Left ventricle myocardium inferior (tissue), 1 donor: ENCODE data around the gene KLHL6. TPM values are rescaled to one million over a fixed set of nuclear protein-coding genes. Genes with fewer than 3 reads are reported as not detected.

ENCODE experiments used
- DNase-seq: peaks from one replicate; pipeline ENCODE4 v3.0.0-alpha.2; 2020
- H3K27ac ChIP-seq: fragments of 200-600 bp; replicated peaks from 2 replicates; pipeline ENCODE4 v1.8.0; 2021
- H3K27me3 ChIP-seq: fragments of 200-600 bp; 2 replicates; pipeline ENCODE4 v1.8.0; 2021; ENCODE audit warnings: low read depth
- H3K36me3 ChIP-seq: fragments of 200-600 bp; 2 replicates; pipeline ENCODE4 v1.8.0; 2021
- H3K4me1 ChIP-seq: fragments of 200-600 bp; 2 replicates; pipeline ENCODE4 v1.8.0; 2021
- H3K4me3 ChIP-seq: fragments of 200-600 bp; 2 replicates; pipeline ENCODE4 v1.8.0; 2021; ENCODE audit warnings: mild to moderate bottlenecking, moderate library complexity
- H3K9me3 ChIP-seq: fragments of 200-600 bp; replicated peaks from 2 replicates; pipeline ENCODE4 v1.8.0; 2021
- CTCF ChIP-seq: fragments of 200-600 bp; IDR thresholded peaks from 2 replicates; pipeline ENCODE4 v1.8.0; 2021; ENCODE audit warnings: antibody characterized with exemption, mild to moderate bottlenecking, borderline replicate concordance
- intact Hi-C: fragments of 100-400 bp; cut with micrococcal nuclease; formaldehyde crosslinking; loops from one replicate; pipeline ENCODE4 v1.11.0; 2022
- total RNA-seq: library from RNA; stranded (reverse); fragmentation: NEBNext Ultra II Directional; extraction: Animal tissue kit (Norgen Biotek cat#: 25700); gene quantifications from one replicate; pipeline ENCODE4 v1.2.1, GENCODE V29; 2021
- donor health status: DM: no; HTN: yes; CAD: no; lungs with severe emphysema.

KLHL6 gene
- total RNA-seq, 1 donor from 2014 or later, result 0.69 TPM

- no peak for DNase-seq
- Histone ChIP-seq H3K36me3 (peaks cover 12% of the 10 kb centered on the region), H3K27ac (no peak overlapping the region), H3K4me1 (no peaks in the 10 kb centered on the region), H3K27me3 (no peaks in the 10 kb centered on the region), H3K4me3 (no peak overlapping the region), H3K9me3 (peaks cover 22% of the 10 kb centered on the region)
- intact Hi-C loops, result no loop called here
- TF ChIP-seq CTCF, result no peak
Measured at GRCh38 chr3:183503746-183504145, 51.8 kb downstream of the KLHL6 start.

GRCh38 chr3:183502237-183503181, 53.0 kb downstream of the KLHL6 start:
- Histone ChIP-seq H3K27ac (no peak overlapping the region), H3K9me3 (peaks cover 22% of the 10 kb centered on the region), H3K4me3 (no peak overlapping the region), H3K36me3 (peaks cover 12% of the 10 kb centered on the region), H3K27me3 (no peaks in the 10 kb centered on the region), H3K4me1 (no peaks in the 10 kb centered on the region)
- TF ChIP-seq CTCF, result peak; percentile 60
- DNase-seq, result no peak
- intact Hi-C loops, result no loop called here

- Histone ChIP-seq H3K27ac (no peak overlapping the region), H3K4me3 (no peak overlapping the region), H3K36me3 (peaks cover 5% of the 10 kb centered on the region), H3K27me3 (no peaks in the 10 kb centered on the region), H3K9me3 (peaks cover 14% of the 10 kb centered on the region), H3K4me1 (no peaks in the 10 kb centered on the region)
- intact Hi-C loops, result no loop called here
- no peak for DNase-seq
- TF ChIP-seq CTCF, result no peak
Measured at GRCh38 chr3:183500981-183501704, 54.4 kb downstream of the KLHL6 start.

GRCh38 chr3:183500319-183500718, 55.2 kb downstream of the KLHL6 start:
- no peaks in the 10 kb centered on the region for H3K36me3 ChIP-seq
- no peak overlapping the region for H3K4me3 ChIP-seq
- no peaks in the 10 kb centered on the region for H3K27me3 ChIP-seq
- intact Hi-C loops, result no loop called here
- peaks cover 12% of the 10 kb centered on the region for H3K9me3 ChIP-seq
- no peak for DNase-seq
- H3K4me1 ChIP-seq, result no peaks in the 10 kb centered on the region
- H3K27ac ChIP-seq, result no peak overlapping the region
- no peak for TF ChIP-seq CTCF

- H3K36me3 ChIP-seq, result no peaks in the 10 kb centered on the region
- no peaks in the 10 kb centered on the region for H3K27me3 ChIP-seq
- no peak overlapping the region for H3K4me3 ChIP-seq
- no peak for TF ChIP-seq CTCF
- no peak for DNase-seq
- intact Hi-C loops, result no loop called here
- H3K9me3 ChIP-seq, result peaks cover 6% of the 10 kb centered on the region
- no peaks in the 10 kb centered on the region for H3K4me1 ChIP-seq
- no peak overlapping the region for H3K27ac ChIP-seq
Measured at GRCh38 chr3:183498634-183499033, 56.9 kb downstream of the KLHL6 start.
